DMS53 (cell line): Measurements from ENCODE around the gene PTGDS.

Experiments used
- DNase-seq: peaks from one replicate; lab custom pipeline; 2025; lab: John Stamatoyannopoulos, UW

Gene PTGDS

GRCh38 chr9:136958898-136959850 is 18.1 kb upstream of the PTGDS start:
- no peak for DNase-seq

DNA sequence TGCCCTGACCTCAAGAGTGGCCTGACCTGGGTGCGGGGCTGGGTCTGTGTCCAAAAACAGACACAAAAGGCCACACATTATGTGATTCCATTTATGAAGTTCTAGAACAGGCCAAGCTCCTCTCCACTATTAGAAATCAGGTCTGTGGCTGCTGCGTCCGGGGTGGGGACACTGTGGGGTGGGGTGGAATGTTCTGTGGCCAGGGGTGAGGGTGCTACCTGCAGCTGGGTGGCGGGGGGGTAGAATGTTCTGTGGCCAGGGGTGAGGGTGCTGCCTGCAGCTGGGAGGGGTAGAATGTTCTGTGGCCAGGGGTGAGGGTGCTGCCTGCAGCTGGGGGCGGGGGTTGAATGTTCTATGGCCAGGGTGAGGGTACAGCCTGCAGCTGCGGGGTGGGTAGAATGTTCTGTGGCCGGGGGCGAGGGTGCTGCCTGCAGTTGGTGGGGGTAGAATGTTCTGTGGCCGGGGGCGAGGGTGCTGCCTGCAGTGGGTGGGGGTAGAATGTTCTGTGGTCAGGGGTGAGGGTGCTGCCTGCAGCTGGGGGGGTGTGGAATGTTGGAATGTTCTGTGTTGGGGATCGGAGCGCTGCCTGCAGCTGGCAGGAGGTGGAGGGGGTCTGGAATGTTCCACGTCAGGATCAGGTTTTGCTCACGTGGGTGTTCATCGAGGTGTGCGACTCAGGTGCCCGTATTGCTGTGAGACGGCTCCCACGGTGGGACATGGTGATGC is 16.9 kb upstream of the PTGDS start:
- DNase-seq, result no peak

DNA sequence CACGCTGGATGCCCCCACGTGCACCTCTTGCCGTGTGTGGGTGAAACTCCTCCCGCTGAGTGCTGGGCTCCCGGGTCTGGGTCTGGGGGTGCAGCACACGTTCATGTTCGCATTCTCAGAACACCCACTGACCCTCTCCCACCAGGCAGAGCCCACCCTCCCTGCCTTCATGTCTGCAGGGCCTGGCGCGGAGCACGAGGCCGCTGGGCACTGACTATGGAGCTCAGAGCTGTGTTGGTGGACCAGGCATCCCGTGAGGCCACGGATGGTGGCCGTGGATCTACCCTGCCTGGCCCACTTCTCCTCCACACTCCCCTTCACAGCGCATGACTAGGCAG is 16.4 kb upstream of the PTGDS start:
- DNase-seq, result no peak

- DNase-seq, result no peak
Observed at GRCh38 chr9:136961279-136962065, 15.8 kb upstream of the PTGDS start.

DNA sequence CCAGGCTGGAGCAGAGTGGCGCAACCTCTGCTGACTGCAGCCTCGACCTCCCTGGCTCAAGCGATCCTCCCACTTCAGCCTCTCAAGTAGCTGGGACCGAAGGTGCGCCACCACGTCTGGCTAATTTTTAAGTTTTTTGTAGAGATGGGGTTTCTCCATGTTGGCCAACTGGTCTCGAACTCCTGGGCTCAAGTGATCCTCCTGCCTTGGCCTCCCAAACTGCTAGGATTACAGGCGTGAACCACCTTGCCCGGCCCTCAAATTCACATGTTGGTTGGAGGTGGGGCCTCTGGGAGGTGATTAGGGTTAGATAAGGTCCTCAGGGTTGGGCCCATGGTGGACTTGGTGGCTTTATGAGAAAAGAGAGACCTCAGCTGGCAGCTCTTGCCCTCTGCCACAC is 15.1 kb upstream of the PTGDS start:
- no peak for DNase-seq

- no peak for DNase-seq
Observed at GRCh38 chr9:136962701-136963248, 14.5 kb upstream of the PTGDS start.

GRCh38 chr9:136963341-136963740 is 14.0 kb upstream of the PTGDS start:
- DNase-seq, result no peak

- DNase-seq, result no peak
Observed at GRCh38 chr9:136963751-136964150, 13.6 kb upstream of the PTGDS start.

- peak; percentile 87 for DNase-seq
Observed at GRCh38 chr9:136964171-136964689, 13.1 kb upstream of the PTGDS start.

- no peak for DNase-seq
Observed at GRCh38 chr9:136964833-136965422, 12.4 kb upstream of the PTGDS start.

DNA sequence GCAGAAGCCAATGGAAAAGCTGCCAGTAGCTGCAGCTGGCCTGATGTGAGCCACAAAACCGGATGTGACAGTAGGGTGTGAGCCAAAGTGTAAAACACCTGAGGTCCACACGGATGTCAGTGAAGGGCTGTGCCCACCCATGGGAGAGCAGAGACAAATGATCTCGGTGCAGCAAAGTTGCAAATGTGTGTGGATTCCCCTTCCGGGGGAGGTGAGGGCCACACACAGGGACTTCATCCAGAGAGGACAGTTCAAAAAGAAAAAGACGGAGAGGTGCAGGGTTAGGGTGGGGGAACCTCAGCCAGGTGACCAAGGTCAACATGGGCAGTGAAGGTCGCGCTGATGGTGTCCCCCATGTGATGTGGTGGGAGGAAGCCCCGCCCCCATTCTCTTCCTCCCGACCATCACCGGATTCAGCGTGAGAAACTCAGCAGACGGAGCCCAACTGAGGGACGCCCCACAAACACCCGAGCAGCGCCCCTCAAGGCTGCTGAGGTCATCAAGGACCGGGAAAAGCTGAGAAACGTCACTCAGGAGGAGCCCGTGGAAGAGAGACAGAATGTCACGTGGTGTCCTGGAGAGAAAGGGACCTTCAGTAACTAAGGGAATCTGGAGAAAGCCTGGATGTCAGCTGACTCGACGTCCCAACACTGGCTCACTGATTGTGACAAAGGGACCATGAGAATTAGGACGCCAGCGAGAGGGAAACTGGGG is 11.4 kb upstream of the PTGDS start:
- DNase-seq, result peak; percentile 45

- no peak for DNase-seq
Observed at GRCh38 chr9:136968333-136969127, 8.8 kb upstream of the PTGDS start.

DNA sequence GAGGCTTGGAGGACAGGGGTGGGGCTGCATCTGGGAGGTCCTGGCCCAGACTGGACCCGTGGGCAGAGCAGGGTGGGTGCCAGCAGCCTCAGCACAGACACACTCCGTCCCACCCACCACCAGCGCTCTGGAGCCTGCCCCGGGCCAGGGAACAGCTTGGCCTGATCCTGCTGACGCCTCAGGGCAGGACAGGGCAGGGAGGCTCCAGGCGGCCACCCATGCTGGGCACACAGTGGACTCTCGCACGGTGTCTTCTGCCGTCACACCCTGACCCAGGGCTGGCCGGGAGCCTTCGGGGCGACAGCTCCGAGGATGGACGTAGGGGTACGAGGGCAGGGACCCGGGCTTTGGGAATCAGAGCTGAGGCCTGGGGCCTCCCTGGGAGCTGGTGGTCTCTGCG is 8.2 kb upstream of the PTGDS start:
- no peak for DNase-seq

DNA sequence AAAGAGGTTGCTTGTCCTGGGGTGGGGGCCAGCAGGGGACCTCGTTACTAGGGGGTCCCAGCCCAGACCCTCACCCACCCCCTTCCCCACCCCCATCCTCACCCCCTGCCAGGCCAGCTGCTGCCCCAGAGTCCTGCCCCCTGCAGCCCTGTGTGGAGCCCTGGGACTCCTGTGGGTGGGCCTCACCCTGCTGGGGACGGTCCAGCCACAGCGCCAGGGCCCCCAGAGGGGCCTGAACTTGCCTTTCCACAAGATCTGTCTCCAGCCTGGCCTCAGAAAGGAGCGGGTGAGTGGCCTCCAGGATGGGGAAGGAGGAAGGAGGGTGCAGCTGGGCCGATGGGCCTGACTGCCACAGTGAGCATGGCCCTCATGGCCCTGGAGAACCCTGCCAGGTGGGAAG is 7.5 kb upstream of the PTGDS start:
- DNase-seq, result no peak

GRCh38 chr9:136970361-136970760 is 6.9 kb upstream of the PTGDS start:
- no peak for DNase-seq

- no peak for DNase-seq
Observed at GRCh38 chr9:136971746-136972145, 5.6 kb upstream of the PTGDS start.

DNA sequence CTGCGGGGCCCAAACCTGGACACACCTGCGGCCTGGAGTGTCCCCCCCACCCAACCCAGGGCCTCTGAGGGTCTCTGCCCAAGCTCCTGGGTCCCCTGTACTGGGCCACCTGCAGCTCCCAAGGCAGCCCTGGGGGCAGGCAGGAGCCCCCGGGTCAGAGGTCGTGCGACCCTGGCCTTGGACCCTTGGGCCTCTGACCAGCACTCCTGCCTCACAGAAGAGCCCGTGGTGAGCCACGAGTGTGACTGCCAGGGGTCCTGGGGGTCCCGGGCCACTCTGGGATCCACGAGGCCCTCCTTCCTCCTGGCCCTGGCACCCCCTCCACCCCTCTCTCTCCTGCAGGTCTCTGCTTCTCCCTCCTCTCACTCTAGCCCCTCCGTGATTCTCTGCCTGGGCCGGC is 5.0 kb upstream of the PTGDS start:
- DNase-seq, result no peak

- DNase-seq, result no peak
Observed at GRCh38 chr9:136972743-136973142, 4.6 kb upstream of the PTGDS start.

DNA sequence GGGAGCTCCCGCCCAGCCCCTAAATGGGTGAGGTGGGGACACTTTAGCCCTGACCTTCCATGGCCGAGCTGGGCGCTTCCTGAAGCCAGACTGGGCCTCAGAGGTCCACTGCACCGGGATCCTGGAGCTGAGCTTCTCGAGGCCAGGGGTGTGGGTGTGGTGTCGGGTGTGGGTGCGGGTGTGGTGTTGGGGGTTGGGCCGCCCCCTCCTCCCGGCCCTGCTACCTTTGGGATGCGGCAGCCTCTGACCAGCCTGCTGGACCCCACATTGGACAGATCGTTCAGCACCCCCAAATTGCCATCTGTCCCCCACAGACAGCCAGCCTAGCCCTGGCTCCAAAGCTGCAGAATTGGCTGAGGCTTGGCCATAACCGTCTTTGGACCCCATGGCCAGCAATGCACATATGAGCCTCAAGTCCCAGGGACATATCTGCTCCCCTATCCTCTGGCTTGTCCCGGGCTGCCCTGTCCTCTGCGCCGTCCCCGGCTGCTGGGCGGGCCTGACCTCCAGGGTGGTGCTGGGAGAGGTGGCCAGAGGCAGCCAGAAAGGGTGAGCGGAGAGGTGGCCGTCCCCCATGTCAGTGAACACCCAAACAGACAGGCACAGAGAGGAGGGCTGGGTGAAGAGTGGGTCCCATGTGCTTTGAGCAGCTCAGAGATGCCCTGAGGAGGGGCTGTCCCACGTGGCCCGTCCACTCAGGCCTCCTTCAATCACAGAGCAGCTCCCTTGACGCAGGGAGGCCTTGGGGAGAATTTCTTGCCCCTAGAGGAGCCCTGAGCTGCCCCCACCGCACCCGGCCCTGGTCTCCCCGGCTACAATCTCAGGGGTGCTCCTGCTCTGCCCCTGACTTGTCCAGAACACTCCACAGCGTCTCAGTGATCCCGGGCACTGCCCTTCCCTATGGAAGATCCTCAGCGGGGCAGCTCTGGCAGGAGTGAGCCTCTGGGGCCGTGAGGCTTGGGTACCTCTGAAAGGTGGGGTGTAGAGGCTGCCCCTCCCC is 3.4 kb upstream of the PTGDS start:
- no peak for DNase-seq
